Suppressor macrophage (primary cell): ENCODE data around the gene SH3GL3.

Source experiments
- DNase-seq, 4 experiments: peaks; one replicate each; pipeline ENCODE4 v3.0.0-alpha.2; 2020 to 2022

SH3GL3 gene

GRCh38 chr15:83626171-83626802, 179.1 kb downstream of the SH3GL3 start:
- DNase-seq: peak; percentile 8 to 41 (median 26)

DNA sequence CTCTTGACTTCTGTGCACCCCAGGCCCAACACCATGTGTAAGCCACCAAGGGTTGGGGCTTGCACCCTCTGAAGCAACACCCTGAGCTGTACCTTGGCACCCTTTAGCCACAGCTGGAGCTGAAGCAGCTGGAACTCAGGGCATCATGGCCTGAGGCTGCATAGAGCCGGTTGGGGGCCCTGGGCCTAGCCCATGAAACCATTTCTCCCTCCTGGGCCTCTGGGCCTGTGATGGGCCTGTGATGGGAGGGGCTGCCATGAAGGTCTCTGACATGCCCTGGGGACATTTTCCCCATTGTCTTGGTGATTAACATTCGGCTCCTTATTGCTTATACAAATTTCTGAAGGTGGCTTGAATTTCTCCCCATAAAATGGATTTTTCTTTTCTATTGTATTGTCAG, 184.4 kb downstream of the SH3GL3 start:
- DNase-seq: no peak

- DNase-seq: no peak
Measured at GRCh38 chr15:83643201-83643600, 196.1 kb downstream of the SH3GL3 start.

DNA sequence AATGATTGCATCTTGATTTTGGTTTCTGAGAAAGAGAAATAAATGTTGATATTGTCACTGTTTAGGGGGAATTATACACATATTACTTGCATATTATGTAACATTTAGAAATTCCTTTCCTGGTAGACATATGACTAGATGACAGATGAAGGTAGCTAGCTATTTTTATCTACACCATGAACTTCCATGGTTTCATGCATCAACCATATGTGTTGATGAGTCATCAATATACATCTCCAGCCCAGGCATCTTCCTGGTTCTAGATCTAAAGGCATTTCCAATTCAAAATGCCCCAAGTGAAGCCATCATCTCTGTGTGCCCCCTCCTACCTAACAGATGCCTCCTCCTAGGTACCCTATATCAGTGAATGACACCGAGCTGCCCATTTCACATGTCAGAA, 197.3 kb downstream of the SH3GL3 start:
- no peak for DNase-seq

DNA sequence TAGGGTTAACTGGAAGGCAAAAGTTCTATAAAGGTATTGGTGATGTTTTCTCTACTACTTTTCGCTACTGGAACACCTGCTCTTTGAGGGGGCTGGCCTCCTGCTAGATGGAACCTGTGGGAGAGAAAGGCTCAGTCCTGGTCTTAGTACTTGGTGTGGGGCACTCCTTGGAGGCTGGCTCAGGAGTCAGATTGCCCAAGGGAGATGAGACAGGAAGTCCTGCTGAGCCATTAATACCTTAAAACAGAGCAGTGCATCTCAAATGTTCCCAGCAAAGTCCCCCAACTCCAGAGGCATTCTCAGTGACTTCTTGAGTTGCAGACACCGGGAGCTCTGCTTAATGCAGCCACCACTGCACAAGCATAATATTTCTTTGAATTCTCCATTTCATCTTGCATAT, 203.7 kb downstream of the SH3GL3 start:
- no peak for DNase-seq

DNA sequence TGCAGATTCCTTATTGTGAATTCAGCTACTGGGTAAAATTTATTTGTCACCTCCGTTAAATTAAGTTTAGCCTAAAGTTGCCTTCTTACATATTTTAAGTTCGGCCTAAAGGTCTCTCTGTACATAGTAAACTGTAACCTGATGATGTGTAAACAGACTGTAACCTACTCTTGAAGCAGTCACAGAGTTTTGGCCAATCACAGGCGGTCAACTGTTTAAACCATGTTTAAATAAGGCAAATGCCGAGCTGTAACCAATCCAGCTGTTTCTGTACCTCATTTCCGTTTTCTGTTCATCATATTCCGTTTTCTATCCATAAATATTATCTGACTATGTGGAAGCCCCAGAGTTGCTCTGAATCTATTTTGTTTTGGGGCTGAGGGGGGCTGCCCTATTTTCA, 204.4 kb downstream of the SH3GL3 start:
- DNase-seq: no peak

- no peak for DNase-seq
Measured at GRCh38 chr15:83652626-83653204, 205.6 kb downstream of the SH3GL3 start.

DNA sequence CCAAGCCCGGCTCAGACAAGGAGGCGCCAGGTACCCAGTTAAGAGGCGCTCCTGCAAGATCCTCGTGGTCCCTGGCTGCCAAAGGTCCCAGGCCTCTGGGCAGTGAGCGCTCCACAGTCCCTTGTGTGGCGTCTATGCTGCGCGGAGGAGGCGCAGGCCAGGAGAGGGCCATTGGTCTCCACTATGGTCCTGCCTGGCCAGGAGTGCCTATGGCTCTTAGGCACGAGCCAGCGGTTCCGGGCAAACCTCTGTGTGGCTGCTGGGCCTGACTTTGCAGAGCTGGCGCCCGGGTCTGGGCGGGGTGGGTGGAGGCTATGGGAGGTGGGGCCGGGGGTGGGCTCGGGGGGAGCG, 206.1 kb downstream of the SH3GL3 start:
- no peak for DNase-seq

GRCh38 chr15:83653639-83654378, 206.7 kb downstream of the SH3GL3 start, which contains the start of gene ADAMTSL3:
Gene ADAMTSL3, plus strand, starts transcription at chr15:83654123. Its CDS starts 1,639 bp downstream, at chr15:83655762.
- no peak for DNase-seq

- no peak for DNase-seq
Measured at GRCh38 chr15:83654379-83655236, 207.5 kb downstream of the SH3GL3 start.

- no peak for DNase-seq
Measured at GRCh38 chr15:83655237-83655616, 208.1 kb downstream of the SH3GL3 start.

- DNase-seq: no peak
Measured at GRCh38 chr15:83656192-83656591, 209.1 kb downstream of the SH3GL3 start.

GRCh38 chr15:83656943-83657528, 209.9 kb downstream of the SH3GL3 start:
- DNase-seq: no peak

GRCh38 chr15:83657549-83657948, 210.4 kb downstream of the SH3GL3 start:
- DNase-seq: no peak

DNA sequence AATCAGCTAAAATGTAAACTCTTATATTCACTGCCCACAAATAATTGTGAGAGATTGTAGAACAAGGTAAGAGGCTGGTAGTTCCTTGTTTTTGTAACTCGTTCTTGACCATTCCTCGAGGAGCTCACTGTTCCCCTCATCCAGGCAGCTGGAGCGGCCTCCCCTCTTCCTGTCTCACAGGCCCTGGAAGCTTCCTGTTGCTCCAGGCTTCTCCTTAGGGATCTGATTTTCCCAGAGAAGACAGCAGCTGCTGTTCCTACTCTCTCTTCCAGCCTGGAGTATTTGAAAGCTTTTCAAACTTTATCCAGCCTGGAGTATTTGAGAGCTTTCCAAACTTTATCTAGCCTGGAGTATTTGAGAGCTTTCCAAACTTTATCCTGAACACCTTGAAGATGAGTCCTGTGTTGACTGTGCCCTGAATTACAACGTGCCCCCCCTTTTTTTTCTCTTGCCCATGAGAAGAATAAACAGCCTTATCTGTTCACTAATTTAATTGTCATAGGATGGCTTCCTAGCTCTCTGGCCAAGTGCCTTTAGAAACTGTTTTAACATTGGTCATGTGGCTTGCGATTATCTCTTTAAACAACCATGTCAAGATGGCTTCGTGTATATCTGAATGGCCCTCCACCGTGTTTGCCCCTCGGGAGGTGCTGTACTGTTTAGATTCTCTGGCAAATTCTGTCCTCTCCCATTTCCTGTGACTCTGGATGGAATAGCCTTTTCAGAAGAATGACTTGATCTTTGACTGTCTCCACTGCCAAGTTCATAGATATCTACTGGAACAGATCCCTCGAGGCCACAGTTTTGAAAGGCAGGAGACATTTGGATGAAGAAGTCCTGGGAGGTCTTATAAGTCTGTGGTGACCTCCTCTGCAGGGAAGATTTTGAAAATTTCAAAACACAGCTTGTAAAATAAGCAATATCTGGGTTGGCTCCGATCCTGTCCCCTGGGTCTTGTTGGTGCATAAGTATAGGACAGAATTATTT, 211.6 kb downstream of the SH3GL3 start:
- DNase-seq: no peak

DNA sequence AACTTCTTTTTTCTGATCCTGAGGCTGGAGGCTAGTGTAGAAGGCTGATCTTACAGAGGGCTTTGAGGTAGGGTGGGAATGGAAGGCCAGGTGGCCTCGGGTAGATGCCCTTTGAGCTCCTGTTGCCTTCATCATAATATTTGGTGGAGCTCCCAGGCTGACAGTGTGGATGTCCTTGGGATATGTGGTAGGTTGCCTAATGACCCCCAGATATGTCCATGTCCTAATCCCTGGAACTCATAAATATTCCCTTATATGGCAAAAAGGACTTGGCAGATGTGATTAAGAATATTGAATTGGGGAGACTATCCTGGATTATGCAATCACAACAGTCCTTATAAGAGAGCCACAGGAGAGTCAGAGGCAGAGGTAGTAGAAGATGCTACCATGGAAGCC, 212.3 kb downstream of the SH3GL3 start:
- no peak for DNase-seq

GRCh38 chr15:83665480-83665879, 218.3 kb downstream of the SH3GL3 start:
- DNase-seq: no peak
